Limb (tissue), 2 donors: ENCODE results near the gene KIF3C.
"Not testable (repeated sequence)": the region's sequence is repeated elsewhere in the genome, so short reads cannot be mapped to it uniquely, and the experiment has no call there.

Experiments used
- DNase-seq, 2 donors: peaks; one replicate each; pipeline ENCODE4 v3.0.0-alpha.2; 2016; ENCODE audit errors: extremely low spot score in 2 of 2

The KIF3C gene

DNA sequence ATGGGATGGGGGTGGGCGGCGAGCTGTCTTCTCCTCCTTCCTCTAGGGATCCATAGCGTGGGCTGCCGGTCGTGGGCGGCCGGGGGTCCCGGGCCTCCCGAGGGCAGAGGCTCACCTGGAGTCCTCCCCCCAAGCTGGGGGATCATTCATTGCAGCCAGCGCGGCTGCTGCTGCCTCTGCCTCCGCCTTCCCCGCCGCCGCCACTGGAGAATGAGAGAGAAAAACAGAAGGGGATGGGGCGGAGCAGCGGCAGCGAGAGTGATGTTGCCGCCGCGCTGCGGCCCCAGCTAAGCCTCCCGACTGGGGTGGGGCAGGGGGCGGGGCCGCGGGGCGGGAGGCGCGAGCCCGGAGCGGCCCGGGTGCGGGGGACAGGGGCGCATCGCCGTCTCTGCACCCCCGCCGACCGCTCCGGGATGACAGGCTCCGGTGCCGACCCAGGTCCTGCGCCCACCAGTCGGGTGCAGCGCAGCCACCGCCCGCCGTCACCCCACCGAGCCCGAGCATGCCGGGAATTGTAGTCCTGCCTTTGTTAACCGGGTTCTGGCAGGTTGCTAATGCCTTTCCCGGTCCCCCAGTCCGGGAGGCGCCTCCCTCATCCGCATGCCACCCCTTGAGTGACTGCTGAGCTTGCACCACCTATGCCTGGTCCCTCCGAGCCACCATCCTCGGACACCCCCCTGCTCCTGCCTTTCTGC lies at the start of gene KIF3C:
Gene KIF3C, minus strand, starts transcription at position 225 of the 695 bp plus-strand sequence. CDS start 580 bp downstream, outside the sequence.
- peak; percentile 65 to 91 for DNase-seq

DNA sequence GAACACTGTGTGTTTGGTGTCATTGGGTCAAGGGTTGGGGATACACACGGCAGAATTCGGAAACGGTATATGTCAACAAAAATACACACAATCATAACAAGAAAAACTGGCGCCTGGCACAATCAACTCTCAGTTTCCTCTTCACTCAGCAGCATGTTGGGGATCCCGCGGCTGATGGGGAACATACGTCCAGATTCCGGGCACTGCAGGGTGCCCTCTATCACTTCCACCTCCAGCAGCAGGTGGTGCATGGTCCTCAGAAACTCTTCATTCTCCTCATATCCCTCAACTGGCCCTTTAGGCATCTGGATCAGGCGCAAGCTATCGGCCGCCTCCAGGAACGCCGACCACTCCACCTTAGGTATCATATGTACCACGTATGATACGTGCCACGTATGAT lies 45.8 kb upstream of the KIF3C start:
- DNase-seq = not testable (repeated sequence)

DNA sequence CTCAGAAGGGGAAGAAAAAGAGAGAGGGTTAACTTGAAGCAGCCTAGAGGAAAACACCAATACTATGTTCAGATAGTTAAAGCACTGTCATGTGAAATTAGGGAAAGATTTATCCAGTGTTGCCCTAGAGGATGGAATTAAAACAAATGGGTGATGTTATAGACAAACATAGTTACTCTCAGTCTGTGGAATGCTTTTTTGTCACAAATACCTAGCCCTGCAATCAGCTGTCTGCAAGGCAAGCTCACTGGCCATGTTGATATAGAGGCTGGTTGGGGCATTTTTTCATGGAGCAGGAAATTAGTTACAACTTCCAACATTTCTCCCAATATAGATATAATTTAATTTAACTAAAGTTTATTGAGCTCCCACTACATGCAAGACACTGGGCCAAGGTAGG lies 43.2 kb upstream of the KIF3C start:
- DNase-seq = no peak

- no peak for DNase-seq
These were observed 42.0 kb upstream of the KIF3C start for GRCh38 chr2:26024260-26024659.

GRCh38 chr2:26020231-26020640 lies 37.9 kb upstream of the KIF3C start:
- DNase-seq = no peak

DNA sequence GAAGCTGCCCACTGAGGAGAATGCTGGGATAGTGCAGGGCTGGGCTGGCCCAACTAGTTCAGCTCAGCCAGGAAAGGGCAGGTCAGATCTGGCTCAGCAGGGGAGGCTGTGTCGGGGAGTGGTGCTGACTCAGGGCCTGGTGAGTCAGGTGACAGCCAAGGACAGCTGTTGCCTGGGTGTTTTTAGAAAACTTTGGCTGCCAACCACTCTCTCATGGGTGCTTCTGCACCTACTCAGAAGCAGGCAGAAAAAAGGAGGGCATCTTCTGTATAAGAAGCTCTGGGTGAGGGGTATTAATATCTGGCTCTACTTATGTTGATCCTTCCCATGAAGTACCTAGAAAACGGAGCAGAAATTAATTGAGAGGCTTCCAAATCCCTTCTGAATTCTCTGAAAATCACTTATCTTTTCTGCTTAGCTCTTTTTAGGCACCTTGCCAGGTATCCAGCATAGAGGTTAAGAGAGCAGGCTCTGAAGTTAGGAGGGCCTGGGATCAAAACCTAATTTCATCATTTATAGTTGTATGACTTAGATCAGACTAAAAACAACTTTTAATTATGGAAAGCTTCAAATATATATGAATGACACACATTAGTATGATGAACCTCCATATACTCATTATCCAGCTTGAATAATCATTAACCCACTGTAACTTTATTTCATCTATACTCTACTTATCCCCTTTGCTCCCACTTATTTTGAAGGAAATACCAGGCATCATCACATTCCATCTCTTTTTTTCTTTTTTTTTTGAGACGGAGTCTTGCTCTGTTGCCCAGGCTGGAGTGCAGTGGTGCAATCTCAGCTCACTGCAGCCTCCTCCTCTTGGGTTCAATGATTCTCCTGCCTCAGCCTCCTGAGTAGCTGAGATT lies 36.1 kb upstream of the KIF3C start:
- no peak for DNase-seq

- DNase-seq = no peak
These were observed 35.3 kb upstream of the KIF3C start for GRCh38 chr2:26017464-26018183.

GRCh38 chr2:26016706-26017045 lies 34.4 kb upstream of the KIF3C start:
- not testable (repeated sequence) for DNase-seq

DNA sequence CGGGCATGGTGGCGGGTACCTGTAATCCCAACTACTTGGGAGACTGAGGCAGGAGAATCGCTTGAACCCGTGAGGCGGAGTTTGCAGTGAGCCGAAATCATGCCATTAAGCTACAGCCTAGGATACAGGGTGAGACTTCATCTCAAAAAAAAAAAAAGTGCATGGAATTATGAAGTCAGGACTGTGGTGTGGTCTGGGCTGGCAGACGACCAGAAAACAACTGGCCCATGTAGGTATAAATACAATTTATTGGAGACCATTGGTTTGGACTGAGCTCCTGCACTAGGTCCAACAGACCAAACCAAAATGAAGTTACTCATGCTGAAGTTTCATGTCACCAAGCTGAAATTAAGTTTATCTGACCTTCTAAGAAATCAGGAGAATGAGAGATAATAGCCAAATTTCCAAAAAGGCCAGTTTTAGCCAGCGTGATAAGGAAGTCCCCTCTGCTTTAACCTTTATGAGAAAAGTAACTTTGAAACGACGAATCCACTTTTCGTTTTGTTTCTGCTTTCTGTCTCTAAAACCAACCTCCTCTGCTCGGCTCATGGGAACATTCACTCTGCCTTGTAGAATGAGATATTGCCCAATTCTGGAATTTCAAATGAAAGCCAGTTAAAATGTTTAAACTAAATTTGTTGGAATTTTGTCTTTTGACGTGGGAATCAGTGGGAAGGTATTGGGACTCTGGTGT lies 33.9 kb upstream of the KIF3C start:
- no peak for DNase-seq

GRCh38 chr2:26013668-26014067 lies 31.4 kb upstream of the KIF3C start:
- no peak for DNase-seq

DNA sequence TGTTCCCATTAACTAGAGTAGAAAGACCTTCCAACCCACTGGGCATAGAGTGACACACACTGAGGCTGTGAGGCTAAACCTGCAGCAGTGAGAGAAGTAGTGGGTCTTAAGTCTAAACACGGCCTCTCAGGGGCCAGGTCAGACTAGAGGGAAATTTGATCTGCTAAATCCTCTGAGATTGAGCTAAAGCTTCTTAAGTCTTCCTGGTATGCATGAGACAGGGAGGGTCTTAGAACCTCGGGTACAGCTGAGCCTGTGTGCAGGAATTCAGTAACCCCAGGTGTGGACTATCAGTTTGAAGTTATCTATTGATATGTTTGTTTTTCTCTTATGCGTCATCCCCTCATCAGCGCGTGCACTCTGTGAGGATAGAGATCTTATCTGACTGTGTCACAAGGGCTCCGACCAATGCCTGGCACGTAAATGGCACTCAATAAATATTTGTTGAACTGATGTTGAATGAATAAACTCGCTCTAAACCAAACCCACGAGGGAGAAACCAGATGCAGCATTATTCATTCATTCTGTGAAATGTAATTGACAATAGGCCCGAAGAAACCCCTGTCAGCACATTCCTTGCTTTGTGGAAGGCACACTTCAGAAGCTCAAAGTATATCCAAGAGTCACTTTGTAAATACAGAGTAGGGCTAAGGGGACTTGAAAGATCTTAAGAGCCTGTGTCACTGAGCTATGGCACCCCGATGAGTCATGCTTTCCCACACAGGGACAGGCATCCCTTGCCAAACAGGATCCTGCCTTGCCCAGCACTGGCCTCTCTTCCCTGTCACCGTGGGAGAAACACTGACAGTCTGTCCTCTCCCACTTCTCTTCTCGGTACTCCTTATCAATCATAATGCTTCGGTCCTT lies 29.9 kb upstream of the KIF3C start:
- DNase-seq = no peak

GRCh38 chr2:26011609-26011989 lies 29.3 kb upstream of the KIF3C start:
- no peak for DNase-seq

- no peak for DNase-seq
These were observed 28.6 kb upstream of the KIF3C start for GRCh38 chr2:26010943-26011342.

GRCh38 chr2:26009567-26009963 lies 27.3 kb upstream of the KIF3C start:
- DNase-seq = no peak

GRCh38 chr2:26008851-26009566 lies 26.7 kb upstream of the KIF3C start:
- DNase-seq = no peak

- no peak for DNase-seq
These were observed 25.8 kb upstream of the KIF3C start for GRCh38 chr2:26008095-26008494.

DNA sequence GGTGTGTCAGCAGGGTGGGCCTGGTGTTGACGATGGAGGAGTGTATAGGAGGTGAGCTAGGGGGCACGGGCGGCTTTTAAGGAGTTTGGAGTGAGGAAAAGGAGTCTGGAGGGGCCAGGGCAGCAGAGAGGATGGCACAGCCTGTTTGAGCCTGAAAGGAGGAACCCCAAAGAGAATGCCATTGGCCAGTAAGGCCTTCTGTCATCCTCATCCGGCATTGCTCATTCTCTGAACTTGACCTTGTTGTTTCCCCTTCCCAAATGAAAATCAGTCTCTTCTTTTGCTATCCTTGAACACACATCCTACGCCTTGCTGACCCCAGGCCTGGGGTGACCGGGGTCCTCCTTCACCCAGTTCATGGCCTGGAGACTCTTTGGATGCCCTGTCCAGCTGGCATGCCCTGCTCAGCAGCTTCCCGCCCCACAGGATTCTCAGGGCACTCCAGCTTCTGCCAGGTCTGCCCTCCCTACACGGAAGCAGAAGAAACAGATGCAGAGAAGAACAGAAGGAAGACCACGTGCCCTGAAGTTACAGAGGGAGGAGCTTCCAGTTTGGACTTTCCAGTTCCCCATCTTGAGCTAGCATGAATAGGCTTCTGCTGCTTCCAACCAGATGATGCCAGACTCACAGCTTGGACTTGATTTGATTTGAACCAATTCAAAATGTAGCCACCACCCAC lies 20.5 kb upstream of the KIF3C start:
- DNase-seq = no peak

DNA sequence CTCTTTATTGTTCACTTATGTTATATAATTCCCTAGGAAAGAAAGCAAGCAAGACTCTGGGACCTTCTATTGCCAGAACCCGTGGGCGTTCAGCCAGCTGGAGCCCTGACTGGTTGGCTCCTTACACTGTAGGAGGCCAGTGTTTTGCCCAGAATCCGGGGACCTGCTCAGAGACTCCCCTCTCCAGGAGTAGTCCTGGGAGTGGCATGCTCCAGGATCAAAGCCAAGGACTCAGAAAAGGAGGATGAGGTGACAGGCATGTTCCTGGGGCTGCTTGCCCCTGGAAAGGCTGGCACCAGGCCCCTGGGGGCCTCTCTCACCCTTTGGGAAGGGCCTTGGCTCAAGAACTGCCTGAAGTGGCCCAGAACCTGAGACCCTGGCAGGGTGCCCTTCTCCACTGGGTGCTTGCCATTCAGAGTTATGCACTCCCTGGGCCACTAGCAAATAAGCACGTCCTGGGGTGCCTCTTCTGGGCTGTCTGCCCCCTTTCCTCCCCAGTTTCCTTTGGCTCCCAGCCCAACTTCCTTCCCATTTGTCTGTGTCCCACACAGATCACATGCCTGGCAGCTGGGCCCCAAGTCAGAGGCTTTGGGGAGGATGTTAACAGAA lies 19.6 kb upstream of the KIF3C start:
- DNase-seq = peak in 1 of 2 donors; percentile 52

DNA sequence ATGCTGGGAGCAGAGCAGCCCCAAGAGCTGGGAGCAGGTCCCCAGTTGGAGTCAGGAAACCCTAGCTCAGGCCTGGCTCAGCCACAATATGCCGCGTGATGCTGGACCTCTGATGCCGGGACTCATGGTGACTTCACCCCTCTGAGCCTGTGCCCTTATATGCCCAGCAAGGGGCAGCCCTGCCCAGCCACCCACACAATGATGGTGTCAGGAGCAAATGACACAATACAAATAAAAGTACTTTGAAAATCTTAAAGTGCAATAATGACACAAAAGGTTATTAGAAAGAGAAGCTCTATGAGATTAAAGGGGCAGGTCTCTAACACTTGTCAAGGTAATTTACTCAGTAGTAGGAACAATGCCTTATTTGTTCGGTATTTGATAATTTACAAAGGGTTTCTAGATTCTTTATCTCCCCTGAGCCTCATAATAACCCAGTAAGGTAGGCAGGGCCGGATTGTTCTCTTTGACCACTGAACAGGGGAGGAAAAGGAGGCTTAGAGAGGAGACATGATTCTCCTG lies 18.3 kb upstream of the KIF3C start:
- no peak for DNase-seq
